ENCODE measurements around the gene KLHL17.

KLHL17 gene

GRCh38 chr1:947958-948357 is 12.4 kb upstream of the KLHL17 start:
- Histone ChIP-seq H3K4me1 (ENCODE audit: control insufficient read depth, low read depth, low read length) (no peaks in the 10 kb centered on the region), H3K9ac (ENCODE audit: low read length) (no peak overlapping the region), H3K36me3 (ENCODE audit: control insufficient read depth, low read depth, low read length) (peaks cover 44% of the 10 kb centered on the region), H3K27ac (ENCODE audit: low read length) (no peak overlapping the region), H3K4me3 (ENCODE audit: low read length) (no peak overlapping the region), H3K27me3 (ENCODE audit: control insufficient read depth, insufficient read depth, low read length) (peaks cover 17% of the 10 kb centered on the region), H3K9me3 (ENCODE audit: control insufficient read depth, low read depth, low read length) (no peaks in the 10 kb centered on the region)

- Histone ChIP-seq H3K4me1 (ENCODE audit: control insufficient read depth, low read depth, low read length) (no peaks in the 10 kb centered on the region), H3K27me3 (ENCODE audit: control insufficient read depth, insufficient read depth, low read length) (no peaks in the 10 kb centered on the region), H3K27ac (ENCODE audit: low read length) (no peak overlapping the region), H3K9me3 (ENCODE audit: control insufficient read depth, low read depth, low read length) (no peaks in the 10 kb centered on the region), H3K36me3 (ENCODE audit: control insufficient read depth, low read depth, low read length) (peaks cover 65% of the 10 kb centered on the region), H3K4me3 (ENCODE audit: low read length) (no peak overlapping the region), H3K9ac (ENCODE audit: low read length) (no peak overlapping the region)
These were observed 10.1 kb upstream of the KLHL17 start for GRCh38 chr1:950268-950667.

GRCh38 chr1:950881-951280 is 9.5 kb upstream of the KLHL17 start:
- no peaks in the 10 kb centered on the region for H3K9me3 ChIP-seq (ENCODE audit: control insufficient read depth, low read depth, low read length)
- peaks cover 72% of the 10 kb centered on the region for H3K36me3 ChIP-seq (ENCODE audit: control insufficient read depth, low read depth, low read length)

GRCh38 chr1:951364-951763 is 9.0 kb upstream of the KLHL17 start:
- Histone ChIP-seq H3K4me3 (ENCODE audit: low read length) (no peak overlapping the region), H3K27me3 (ENCODE audit: control insufficient read depth, insufficient read depth, low read length) (no peaks in the 10 kb centered on the region), H3K36me3 (ENCODE audit: control insufficient read depth, low read depth, low read length) (peaks cover 76% of the 10 kb centered on the region), H3K9me3 (ENCODE audit: control insufficient read depth, low read depth, low read length) (no peaks in the 10 kb centered on the region), H3K27ac (ENCODE audit: low read length) (no peak overlapping the region), H3K9ac (ENCODE audit: low read length) (no peak overlapping the region), H3K4me1 (ENCODE audit: control insufficient read depth, low read depth, low read length) (no peaks in the 10 kb centered on the region)

More at GRCh38 chr1:950881-951280, 9.5 kb upstream of the KLHL17 start:
- H3K4me3 ChIP-seq (ENCODE audit: low read length) = no peak overlapping the region
- H3K27me3 ChIP-seq (ENCODE audit: control insufficient read depth, insufficient read depth, low read length) = no peaks in the 10 kb centered on the region
- no peaks in the 10 kb centered on the region for H3K4me1 ChIP-seq (ENCODE audit: control insufficient read depth, low read depth, low read length)
- no peak overlapping the region for H3K9ac ChIP-seq (ENCODE audit: low read length)
- no peak overlapping the region for H3K27ac ChIP-seq (ENCODE audit: low read length)

GRCh38 chr1:952201-952600 is 8.2 kb upstream of the KLHL17 start:
- Histone ChIP-seq H3K27ac (ENCODE audit: low read length) (no peak overlapping the region), H3K27me3 (ENCODE audit: control insufficient read depth, insufficient read depth, low read length) (no peaks in the 10 kb centered on the region), H3K9ac (ENCODE audit: low read length) (no peak overlapping the region), H3K9me3 (ENCODE audit: control insufficient read depth, low read depth, low read length) (no peaks in the 10 kb centered on the region), H3K4me1 (ENCODE audit: control insufficient read depth, low read depth, low read length) (no peaks in the 10 kb centered on the region), H3K4me3 (ENCODE audit: low read length) (no peak overlapping the region), H3K36me3 (ENCODE audit: control insufficient read depth, low read depth, low read length) (peaks cover 74% of the 10 kb centered on the region)

- Histone ChIP-seq H3K9ac (ENCODE audit: low read length) (no peak overlapping the region), H3K27ac (ENCODE audit: low read length) (no peak overlapping the region), H3K27me3 (ENCODE audit: control insufficient read depth, insufficient read depth, low read length) (no peaks in the 10 kb centered on the region), H3K36me3 (ENCODE audit: control insufficient read depth, low read depth, low read length) (peaks cover 73% of the 10 kb centered on the region), H3K4me3 (ENCODE audit: low read length) (no peak overlapping the region), H3K4me1 (ENCODE audit: control insufficient read depth, low read depth, low read length) (no peaks in the 10 kb centered on the region), H3K9me3 (ENCODE audit: control insufficient read depth, low read depth, low read length) (no peaks in the 10 kb centered on the region)
These were observed 7.8 kb upstream of the KLHL17 start for GRCh38 chr1:952603-953002.

- Histone ChIP-seq H3K4me1 (ENCODE audit: control insufficient read depth, low read depth, low read length) (no peaks in the 10 kb centered on the region), H3K9me3 (ENCODE audit: control insufficient read depth, low read depth, low read length) (no peaks in the 10 kb centered on the region), H3K4me3 (ENCODE audit: low read length) (no peak overlapping the region), H3K27ac (ENCODE audit: low read length) (no peak overlapping the region), H3K36me3 (ENCODE audit: control insufficient read depth, low read depth, low read length) (peaks cover 65% of the 10 kb centered on the region), H3K9ac (ENCODE audit: low read length) (no peak overlapping the region), H3K27me3 (ENCODE audit: control insufficient read depth, insufficient read depth, low read length) (no peaks in the 10 kb centered on the region)
These were observed 6.7 kb upstream of the KLHL17 start for GRCh38 chr1:953524-954320.

GRCh38 chr1:954927-955326 is 5.5 kb upstream of the KLHL17 start:
- Histone ChIP-seq H3K27ac (ENCODE audit: low read length) (no peak overlapping the region), H3K9ac (ENCODE audit: low read length) (no peak overlapping the region), H3K27me3 (ENCODE audit: control insufficient read depth, insufficient read depth, low read length) (peaks cover 8% of the 10 kb centered on the region), H3K9me3 (ENCODE audit: control insufficient read depth, low read depth, low read length) (no peaks in the 10 kb centered on the region), H3K4me1 (ENCODE audit: control insufficient read depth, low read depth, low read length) (no peaks in the 10 kb centered on the region), H3K4me3 (ENCODE audit: low read length) (no peak overlapping the region), H3K36me3 (ENCODE audit: control insufficient read depth, low read depth, low read length) (peaks cover 54% of the 10 kb centered on the region)

- peaks cover 49% of the 10 kb centered on the region for H3K36me3 ChIP-seq (ENCODE audit: control insufficient read depth, low read depth, low read length)
- H3K9ac ChIP-seq (ENCODE audit: low read length) = no peak overlapping the region
These were observed 4.9 kb upstream of the KLHL17 start for GRCh38 chr1:955474-955873.

GRCh38 chr1:956636-957035 is 3.7 kb upstream of the KLHL17 start:
- Histone ChIP-seq H3K27me3 (ENCODE audit: control insufficient read depth, insufficient read depth, low read length) (peaks cover 18% of the 10 kb centered on the region), H3K9ac (ENCODE audit: low read length) (no peak overlapping the region), H3K4me3 (ENCODE audit: low read length) (no peak overlapping the region), H3K36me3 (ENCODE audit: control insufficient read depth, low read depth, low read length) (peaks cover 45% of the 10 kb centered on the region), H3K27ac (ENCODE audit: low read length) (no peak overlapping the region), H3K4me1 (ENCODE audit: control insufficient read depth, low read depth, low read length) (no peaks in the 10 kb centered on the region), H3K9me3 (ENCODE audit: control insufficient read depth, low read depth, low read length) (no peaks in the 10 kb centered on the region)

More at GRCh38 chr1:955474-955873, 4.9 kb upstream of the KLHL17 start:
- H3K27ac ChIP-seq (ENCODE audit: low read length) = no peak overlapping the region
- H3K4me3 ChIP-seq (ENCODE audit: low read length) = no peak overlapping the region
- H3K4me1 ChIP-seq (ENCODE audit: control insufficient read depth, low read depth, low read length) = no peaks in the 10 kb centered on the region
- no peaks in the 10 kb centered on the region for H3K9me3 ChIP-seq (ENCODE audit: control insufficient read depth, low read depth, low read length)
- peaks cover 12% of the 10 kb centered on the region for H3K27me3 ChIP-seq (ENCODE audit: control insufficient read depth, insufficient read depth, low read length)

GRCh38 chr1:958823-959730 is 1.3 kb upstream of the KLHL17 start, which contains the start of gene NOC2L:
TSS of gene NOC2L (minus strand) at chr1:959256. CDS start at chr1:959240, 16 bp downstream.
- H3K36me3 ChIP-seq (ENCODE audit: control insufficient read depth, low read depth, low read length) = peaks cover 28% of the 10 kb centered on the region

More at GRCh38 chr1:958823-959730, 1.3 kb upstream of the KLHL17 start, which contains the start of gene NOC2L:
- Histone ChIP-seq H3K27ac (ENCODE audit: low read length) (no peak within 1 kb of the TSS), H3K4me3 (ENCODE audit: low read length) (peak within 1 kb of the TSS; percentile 99), H3K4me1 (ENCODE audit: control insufficient read depth, low read depth, low read length) (no peaks in the 10 kb centered on the region), H3K9ac (ENCODE audit: low read length) (peak within 1 kb of the TSS; percentile 86), H3K9me3 (ENCODE audit: control insufficient read depth, low read depth, low read length) (no peaks in the 10 kb centered on the region), H3K27me3 (ENCODE audit: control insufficient read depth, insufficient read depth, low read length) (peaks cover 20% of the 10 kb centered on the region)
